Osteocyte (in vitro differentiated cells): ENCODE results near the gene TENT5D. TPM values are rescaled to one million over a fixed set of nuclear protein-coding genes. Genes with fewer than 3 reads are reported as not detected.
"Not testable (repeated sequence)": the region's sequence is repeated elsewhere in the genome, so short reads cannot be mapped to it uniquely, and the experiment has no call there.

Experiments
- DNase-seq: peaks from one replicate; pipeline ENCODE4 v3.0.0; 2021; ENCODE audit warnings: mixed read lengths; ENCODE audit not compliant: unreplicated experiment; ENCODE audit errors: extremely low spot score
- H3K27ac Mint-ChIP-seq: one replicate; pipeline ENCODE4 v1.8.0; 2021; ENCODE audit warnings: mild to moderate bottlenecking, mixed read lengths; ENCODE audit not compliant: unreplicated experiment
- H3K27me3 Mint-ChIP-seq: one replicate; pipeline ENCODE4 v1.8.0; 2021; ENCODE audit warnings: mixed read lengths; ENCODE audit not compliant: unreplicated experiment
- H3K36me3 Mint-ChIP-seq: one replicate; pipeline ENCODE4 v1.8.0; 2021; ENCODE audit warnings: mixed read lengths; ENCODE audit not compliant: unreplicated experiment
- H3K4me1 Mint-ChIP-seq: one replicate; pipeline ENCODE4 v1.8.0; 2021; ENCODE audit warnings: mixed read lengths; ENCODE audit not compliant: unreplicated experiment
- H3K4me3 Mint-ChIP-seq: one replicate; pipeline ENCODE4 v1.8.0; 2021; ENCODE audit warnings: mild to moderate bottlenecking, moderate library complexity, mixed read lengths; ENCODE audit not compliant: unreplicated experiment
- H3K9me3 Mint-ChIP-seq: one replicate; pipeline ENCODE4 v1.8.0; 2021; ENCODE audit warnings: mixed read lengths; ENCODE audit not compliant: unreplicated experiment
- long read RNA-seq: library from polyadenylated mRNA; unstranded; transcript quantifications from one replicate; pipeline ENCODE4 v2.0.0, GENCODE V29; 2021
- total RNA-seq: library from RNA; stranded (reverse); gene quantifications from 2 replicates; pipeline ENCODE4 v1.2.1, GENCODE V29; 2021
- TF ChIP-seq, protein P1 (sequence below): fragments of 200-600 bp; sonication (generic); IDR thresholded peaks from 2 replicates; pipeline ENCODE4 v1.5.0; 2021; ENCODE audit warnings: antibody characterized with exemption, mild to moderate bottlenecking, moderate library complexity

Gene TENT5D
- not detected in 2 replicates for total RNA-seq
- long read RNA-seq, result 0 reads

DNA sequence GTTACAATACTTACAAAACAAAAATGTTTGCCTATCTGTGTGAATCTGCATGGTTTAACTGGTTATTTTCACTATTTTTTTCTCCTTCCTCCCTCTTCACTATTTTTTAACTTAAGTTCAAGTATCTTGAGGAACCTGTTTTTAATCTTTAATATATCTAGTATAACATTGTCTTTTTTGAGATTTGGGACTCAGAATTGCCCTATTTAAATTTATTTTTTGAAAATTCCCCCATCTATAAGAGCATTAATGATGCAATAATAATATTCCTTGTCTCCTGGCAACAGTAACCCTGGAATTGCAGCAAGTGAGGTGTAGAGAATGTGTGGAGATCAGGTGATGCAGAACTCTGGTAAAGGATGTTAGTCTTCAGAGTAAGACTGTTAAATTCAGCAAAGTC, at the start of gene TENT5D:
TSS of gene TENT5D (plus strand) at position 301 of the 400 bp plus-strand sequence. CDS start 22,093 bp downstream, outside the sequence.
- DNase-seq, result no peak
- Mint-ChIP-seq H3K27ac (no peak within 1 kb of the TSS), H3K36me3 (no peaks in the 10 kb centered on the region), H3K4me1 (no peaks in the 10 kb centered on the region), H3K9me3 (peaks cover 34% of the 10 kb centered on the region), H3K27me3 (no peaks in the 10 kb centered on the region), H3K4me3 (no peak within 1 kb of the TSS)
- TF ChIP-seq, protein P1, sequence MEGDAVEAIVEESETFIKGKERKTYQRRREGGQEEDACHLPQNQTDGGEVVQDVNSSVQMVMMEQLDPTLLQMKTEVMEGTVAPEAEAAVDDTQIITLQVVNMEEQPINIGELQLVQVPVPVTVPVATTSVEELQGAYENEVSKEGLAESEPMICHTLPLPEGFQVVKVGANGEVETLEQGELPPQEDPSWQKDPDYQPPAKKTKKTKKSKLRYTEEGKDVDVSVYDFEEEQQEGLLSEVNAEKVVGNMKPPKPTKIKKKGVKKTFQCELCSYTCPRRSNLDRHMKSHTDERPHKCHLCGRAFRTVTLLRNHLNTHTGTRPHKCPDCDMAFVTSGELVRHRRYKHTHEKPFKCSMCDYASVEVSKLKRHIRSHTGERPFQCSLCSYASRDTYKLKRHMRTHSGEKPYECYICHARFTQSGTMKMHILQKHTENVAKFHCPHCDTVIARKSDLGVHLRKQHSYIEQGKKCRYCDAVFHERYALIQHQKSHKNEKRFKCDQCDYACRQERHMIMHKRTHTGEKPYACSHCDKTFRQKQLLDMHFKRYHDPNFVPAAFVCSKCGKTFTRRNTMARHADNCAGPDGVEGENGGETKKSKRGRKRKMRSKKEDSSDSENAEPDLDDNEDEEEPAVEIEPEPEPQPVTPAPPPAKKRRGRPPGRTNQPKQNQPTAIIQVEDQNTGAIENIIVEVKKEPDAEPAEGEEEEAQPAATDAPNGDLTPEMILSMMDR, result no peak

DNA sequence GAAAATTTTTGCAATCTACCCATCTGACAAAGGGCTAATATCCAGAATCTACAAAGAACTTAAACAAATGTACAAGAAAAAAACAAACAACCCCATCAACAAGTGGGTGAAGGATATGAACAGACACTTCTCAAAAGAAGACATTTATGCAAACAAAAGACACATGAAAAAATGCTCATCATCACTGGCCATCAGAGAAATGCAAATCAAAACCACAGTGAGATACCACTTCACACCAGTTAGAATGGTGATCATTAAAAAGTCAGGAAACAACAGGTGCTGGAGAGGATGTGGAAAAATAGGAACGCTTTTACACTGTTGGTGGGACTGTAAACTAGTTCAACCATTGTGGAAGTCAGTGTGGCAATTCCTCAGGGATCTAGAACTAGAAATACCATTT, 34.6 kb upstream of the TENT5D start:
- not testable (repeated sequence) for H3K4me3 Mint-ChIP-seq, H3K36me3 Mint-ChIP-seq, H3K4me1 Mint-ChIP-seq, H3K27ac Mint-ChIP-seq, DNase-seq, H3K27me3 Mint-ChIP-seq
- peaks cover 41% of the 10 kb centered on the region for H3K9me3 Mint-ChIP-seq

- DNase-seq, result no peak
- Mint-ChIP-seq H3K4me3 (no peak overlapping the region), H3K9me3 (peaks cover 33% of the 10 kb centered on the region), H3K27ac (no peak overlapping the region), H3K27me3 (no peaks in the 10 kb centered on the region), H3K36me3 (no peaks in the 10 kb centered on the region), H3K4me1 (no peaks in the 10 kb centered on the region)
- TF ChIP-seq, protein P1, result no peak
Observed at GRCh38 chrX:80388206-80388605, 32.0 kb upstream of the TENT5D start.

GRCh38 chrX:80412042-80412441, 8.2 kb upstream of the TENT5D start:
- no peak overlapping the region for H3K4me3 Mint-ChIP-seq
- DNase-seq, result no peak
- no peaks in the 10 kb centered on the region for H3K4me1 Mint-ChIP-seq
- TF ChIP-seq, protein P1, result no peak
- H3K27ac Mint-ChIP-seq, result no peak overlapping the region
- no peaks in the 10 kb centered on the region for H3K27me3 Mint-ChIP-seq
- no peaks in the 10 kb centered on the region for H3K36me3 Mint-ChIP-seq
- peaks cover 19% of the 10 kb centered on the region for H3K9me3 Mint-ChIP-seq

GRCh38 chrX:80423000-80423399, 2.8 kb downstream of the TENT5D start:
- H3K27me3 Mint-ChIP-seq, result no peaks in the 10 kb centered on the region
- no peak overlapping the region for H3K27ac Mint-ChIP-seq
- H3K4me1 Mint-ChIP-seq, result no peaks in the 10 kb centered on the region
- H3K4me3 Mint-ChIP-seq, result no peak overlapping the region
- H3K9me3 Mint-ChIP-seq, result peaks cover 16% of the 10 kb centered on the region
- TF ChIP-seq, protein P1, result no peak
- H3K36me3 Mint-ChIP-seq, result no peaks in the 10 kb centered on the region
- no peak for DNase-seq

GRCh38 chrX:80423744-80424143, 3.5 kb downstream of the TENT5D start:
- H3K27ac Mint-ChIP-seq, result no peak overlapping the region
- no peaks in the 10 kb centered on the region for H3K36me3 Mint-ChIP-seq
- peaks cover 16% of the 10 kb centered on the region for H3K9me3 Mint-ChIP-seq
- TF ChIP-seq, protein P1, result no peak
- no peak for DNase-seq
- no peaks in the 10 kb centered on the region for H3K4me1 Mint-ChIP-seq
- no peaks in the 10 kb centered on the region for H3K27me3 Mint-ChIP-seq
- H3K4me3 Mint-ChIP-seq, result no peak overlapping the region
